IMR-90 (cell line): ENCODE results near the gene CCDC85B.

Experiments used
- CEBPB ChIP-seq: IDR thresholded peaks from 2 replicates; pipeline ENCODE4 v1.6.1; 2012; ENCODE audit warnings: low read depth, low read length, improper control_type of control experiment
- FOS ChIP-seq: fragments of 150-350 bp; IDR thresholded peaks from 2 replicates; pipeline ENCODE4 v1.6.1; 2016; ENCODE audit warnings: low read depth, low read length
- POLR2A ChIP-seq: IDR thresholded peaks from 2 replicates; pipeline ENCODE4 v1.6.1; 2012; ENCODE audit warnings: mild to moderate bottlenecking, low read depth, low read length
- RCOR1 ChIP-seq: IDR thresholded peaks from 2 replicates; pipeline ENCODE4 v1.6.1; 2012; ENCODE audit warnings: mild to moderate bottlenecking, low read length, improper control_type of control experiment; ENCODE audit not compliant: insufficient replicate concordance
- USF2 ChIP-seq: fragments of 150-350 bp; IDR thresholded peaks from 2 replicates; pipeline ENCODE4 v1.6.1; 2017; ENCODE audit warnings: mild to moderate bottlenecking, antibody characterized with exemption, low read length, low read depth
- TF ChIP-seq, protein P1 (sequence below): conservative IDR thresholded peaks from 2 replicates; pipeline ENCODE4 v1.5.1; 2012; ENCODE audit warnings: mild to moderate bottlenecking, low read depth, low read length, improper control_type of control experiment

DNA sequence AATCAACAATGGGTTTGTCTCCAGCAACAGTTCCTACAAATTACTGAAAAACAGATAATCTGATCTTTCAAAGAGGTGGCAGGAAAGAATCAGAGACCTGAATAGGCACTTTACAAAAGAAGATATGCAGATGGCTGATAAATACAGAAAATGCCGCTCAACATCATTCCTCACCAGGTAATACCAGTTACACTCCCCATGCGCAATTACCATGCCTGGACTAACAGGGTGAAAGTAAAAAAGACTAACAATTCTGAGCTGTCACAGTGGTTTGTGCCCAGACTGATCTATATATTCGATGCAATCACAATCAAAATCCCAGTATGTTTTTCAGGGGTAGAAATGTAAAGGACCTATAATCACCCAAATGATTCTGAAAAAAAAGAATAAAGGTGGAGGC is 46.7 kb upstream of the CCDC85B start:
- TF ChIP-seq, protein P1, sequence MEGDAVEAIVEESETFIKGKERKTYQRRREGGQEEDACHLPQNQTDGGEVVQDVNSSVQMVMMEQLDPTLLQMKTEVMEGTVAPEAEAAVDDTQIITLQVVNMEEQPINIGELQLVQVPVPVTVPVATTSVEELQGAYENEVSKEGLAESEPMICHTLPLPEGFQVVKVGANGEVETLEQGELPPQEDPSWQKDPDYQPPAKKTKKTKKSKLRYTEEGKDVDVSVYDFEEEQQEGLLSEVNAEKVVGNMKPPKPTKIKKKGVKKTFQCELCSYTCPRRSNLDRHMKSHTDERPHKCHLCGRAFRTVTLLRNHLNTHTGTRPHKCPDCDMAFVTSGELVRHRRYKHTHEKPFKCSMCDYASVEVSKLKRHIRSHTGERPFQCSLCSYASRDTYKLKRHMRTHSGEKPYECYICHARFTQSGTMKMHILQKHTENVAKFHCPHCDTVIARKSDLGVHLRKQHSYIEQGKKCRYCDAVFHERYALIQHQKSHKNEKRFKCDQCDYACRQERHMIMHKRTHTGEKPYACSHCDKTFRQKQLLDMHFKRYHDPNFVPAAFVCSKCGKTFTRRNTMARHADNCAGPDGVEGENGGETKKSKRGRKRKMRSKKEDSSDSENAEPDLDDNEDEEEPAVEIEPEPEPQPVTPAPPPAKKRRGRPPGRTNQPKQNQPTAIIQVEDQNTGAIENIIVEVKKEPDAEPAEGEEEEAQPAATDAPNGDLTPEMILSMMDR = no peak
- TF ChIP-seq USF2 (no peak), CEBPB (no peak), FOS (no peak), RCOR1 (no peak), POLR2A (no peak)
